ENCODE data around the gene ZFYVE28. TPM values are rescaled to one million over a fixed set of nuclear protein-coding genes. Genes with fewer than 3 reads are reported as not detected.
A peak's percentile ranks its signal among the peaks of the same experiment; 100 is the strongest.
"Not testable (repeated sequence)": the region's sequence is repeated elsewhere in the genome, so short reads cannot be mapped to it uniquely, and the experiment has no call there.

Gene ZFYVE28
- total RNA-seq (2012; rRNA removed), result 1.8 and 2.6 TPM in 2 replicates

GRCh38 chr4:2417765-2418649, at the start of gene ZFYVE28:
Gene ZFYVE28 (minus strand): TSS chr4:2418645. CDS start chr4:2418323, 322 bp downstream.
- Histone ChIP-seq H3K9ac (ENCODE audit: low read depth, low read length) (peak within 1 kb of the TSS; percentile 25), H3K36me3 (ENCODE audit: insufficient read depth, low read length) (no peaks in the 10 kb centered on the region), H3K4me1 (ENCODE audit: control insufficient read depth, insufficient read depth, low read length) (peaks cover 25% of the 10 kb centered on the region), H3K4me2 (ENCODE audit: low read length) (peak within 1 kb of the TSS; percentile 100), H3K9me3 (replicated peaks; ENCODE audit: low read length) (no peaks in the 10 kb centered on the region), H3K4me3 (ENCODE audit: low read length) (peak within 1 kb of the TSS; percentile 75), H3K27me3 (ENCODE audit: control insufficient read depth, insufficient read depth, low read length) (peaks cover 62% of the 10 kb centered on the region)

GRCh38 chr4:2465544-2465943, 47.1 kb upstream of the ZFYVE28 start:
- not testable (repeated sequence) for H3K36me3 ChIP-seq (ENCODE audit: insufficient read depth, low read length); H3K4me3 ChIP-seq (ENCODE audit: low read length); H3K4me2 ChIP-seq (ENCODE audit: low read length); H3K9me3 ChIP-seq (replicated peaks; ENCODE audit: low read length); H3K27me3 ChIP-seq (ENCODE audit: control insufficient read depth, insufficient read depth, low read length); H3K9ac ChIP-seq (ENCODE audit: low read depth, low read length)
- H3K4me1 ChIP-seq (ENCODE audit: control insufficient read depth, insufficient read depth, low read length), result peaks cover 15% of the 10 kb centered on the region

- no peaks in the 10 kb centered on the region for H3K9me3 ChIP-seq (replicated peaks; ENCODE audit: low read length)
- H3K9ac ChIP-seq (ENCODE audit: low read depth, low read length), result no peak overlapping the region
- H3K4me3 ChIP-seq (ENCODE audit: low read length), result no peak overlapping the region
- peaks cover 10% of the 10 kb centered on the region for H3K4me1 ChIP-seq (ENCODE audit: control insufficient read depth, insufficient read depth, low read length)
- H3K36me3 ChIP-seq (ENCODE audit: insufficient read depth, low read length), result no peaks in the 10 kb centered on the region
- H3K27me3 ChIP-seq (ENCODE audit: control insufficient read depth, insufficient read depth, low read length), result peaks cover 3% of the 10 kb centered on the region
- no peak overlapping the region for H3K4me2 ChIP-seq (ENCODE audit: low read length)
Measured at GRCh38 chr4:2465032-2465431, 46.6 kb upstream of the ZFYVE28 start.

- H3K27me3 ChIP-seq (ENCODE audit: control insufficient read depth, insufficient read depth, low read length), result peaks cover 5% of the 10 kb centered on the region
- no peak overlapping the region for H3K9ac ChIP-seq (ENCODE audit: low read depth, low read length)
- peaks cover 10% of the 10 kb centered on the region for H3K4me1 ChIP-seq (ENCODE audit: control insufficient read depth, insufficient read depth, low read length)
- H3K4me3 ChIP-seq (ENCODE audit: low read length), result peak overlapping the region; percentile 69
- no peaks in the 10 kb centered on the region for H3K9me3 ChIP-seq (replicated peaks; ENCODE audit: low read length)
- H3K36me3 ChIP-seq (ENCODE audit: insufficient read depth, low read length), result no peaks in the 10 kb centered on the region
- H3K4me2 ChIP-seq (ENCODE audit: low read length), result peak overlapping the region; percentile 86
Measured at GRCh38 chr4:2462992-2463762, 44.7 kb upstream of the ZFYVE28 start.

- H3K27me3 ChIP-seq (ENCODE audit: control insufficient read depth, insufficient read depth, low read length), result peaks cover 5% of the 10 kb centered on the region
- H3K4me3 ChIP-seq (ENCODE audit: low read length), result peak overlapping the region; percentile 69
- H3K4me1 ChIP-seq (ENCODE audit: control insufficient read depth, insufficient read depth, low read length), result peaks cover 6% of the 10 kb centered on the region
- H3K4me2 ChIP-seq (ENCODE audit: low read length), result peak overlapping the region; percentile 86
- no peaks in the 10 kb centered on the region for H3K36me3 ChIP-seq (ENCODE audit: insufficient read depth, low read length)
- H3K9me3 ChIP-seq (replicated peaks; ENCODE audit: low read length), result no peaks in the 10 kb centered on the region
- peak overlapping the region; percentile 38 for H3K9ac ChIP-seq (ENCODE audit: low read depth, low read length)
Measured at GRCh38 chr4:2462218-2462991, 44.0 kb upstream of the ZFYVE28 start.

- Histone ChIP-seq H3K4me3 (ENCODE audit: low read length) (no peak overlapping the region), H3K9me3 (replicated peaks; ENCODE audit: low read length) (no peaks in the 10 kb centered on the region), H3K36me3 (ENCODE audit: insufficient read depth, low read length) (no peaks in the 10 kb centered on the region), H3K9ac (ENCODE audit: low read depth, low read length) (no peak overlapping the region), H3K27me3 (ENCODE audit: control insufficient read depth, insufficient read depth, low read length) (peaks cover 12% of the 10 kb centered on the region), H3K4me1 (ENCODE audit: control insufficient read depth, insufficient read depth, low read length) (peaks cover 6% of the 10 kb centered on the region), H3K4me2 (ENCODE audit: low read length) (no peak overlapping the region)
Measured at GRCh38 chr4:2461246-2461960, 43.0 kb upstream of the ZFYVE28 start.

- H3K9ac ChIP-seq (ENCODE audit: low read depth, low read length), result no peak overlapping the region
Measured at GRCh38 chr4:2459589-2460349, 41.3 kb upstream of the ZFYVE28 start.

GRCh38 chr4:2458546-2459491, 40.4 kb upstream of the ZFYVE28 start:
- Histone ChIP-seq H3K4me3 (ENCODE audit: low read length) (no peak overlapping the region), H3K4me1 (ENCODE audit: control insufficient read depth, insufficient read depth, low read length) (peaks cover 6% of the 10 kb centered on the region), H3K4me2 (ENCODE audit: low read length) (no peak overlapping the region), H3K9me3 (replicated peaks; ENCODE audit: low read length) (no peaks in the 10 kb centered on the region), H3K36me3 (ENCODE audit: insufficient read depth, low read length) (no peaks in the 10 kb centered on the region), H3K9ac (ENCODE audit: low read depth, low read length) (no peak overlapping the region), H3K27me3 (ENCODE audit: control insufficient read depth, insufficient read depth, low read length) (peaks cover 16% of the 10 kb centered on the region)

More at GRCh38 chr4:2459589-2460349, 41.3 kb upstream of the ZFYVE28 start:
- Histone ChIP-seq H3K27me3 (ENCODE audit: control insufficient read depth, insufficient read depth, low read length) (peaks cover 16% of the 10 kb centered on the region), H3K4me1 (ENCODE audit: control insufficient read depth, insufficient read depth, low read length) (peaks cover 6% of the 10 kb centered on the region), H3K36me3 (ENCODE audit: insufficient read depth, low read length) (no peaks in the 10 kb centered on the region), H3K4me2 (ENCODE audit: low read length) (no peak overlapping the region), H3K4me3 (ENCODE audit: low read length) (no peak overlapping the region), H3K9me3 (replicated peaks; ENCODE audit: low read length) (no peaks in the 10 kb centered on the region)

- H3K9me3 ChIP-seq (replicated peaks; ENCODE audit: low read length), result no peaks in the 10 kb centered on the region
- H3K4me2 ChIP-seq (ENCODE audit: low read length), result no peak overlapping the region
- H3K27me3 ChIP-seq (ENCODE audit: control insufficient read depth, insufficient read depth, low read length), result peaks cover 16% of the 10 kb centered on the region
- no peaks in the 10 kb centered on the region for H3K36me3 ChIP-seq (ENCODE audit: insufficient read depth, low read length)
- no peak overlapping the region for H3K9ac ChIP-seq (ENCODE audit: low read depth, low read length)
- no peak overlapping the region for H3K4me3 ChIP-seq (ENCODE audit: low read length)
- peaks cover 6% of the 10 kb centered on the region for H3K4me1 ChIP-seq (ENCODE audit: control insufficient read depth, insufficient read depth, low read length)
Measured at GRCh38 chr4:2457481-2458295, 39.2 kb upstream of the ZFYVE28 start.

Measured in skeletal muscle satellite cell (primary cell).